ENCODE data around the gene RUVBL2.

Gene RUVBL2

GRCh38 chr19:48999481-49000325 is 6.0 kb downstream of the RUVBL2 start:
- TF ChIP-seq CTCF (IDR thresholded peaks at IDR 0.05; ENCODE audit: insufficient read depth, missing control alignments): peak; percentile 69
- no peak for DNase-seq (ENCODE audit: insufficient read length, low spot score)
- no peak for FAIRE-seq

DNA sequence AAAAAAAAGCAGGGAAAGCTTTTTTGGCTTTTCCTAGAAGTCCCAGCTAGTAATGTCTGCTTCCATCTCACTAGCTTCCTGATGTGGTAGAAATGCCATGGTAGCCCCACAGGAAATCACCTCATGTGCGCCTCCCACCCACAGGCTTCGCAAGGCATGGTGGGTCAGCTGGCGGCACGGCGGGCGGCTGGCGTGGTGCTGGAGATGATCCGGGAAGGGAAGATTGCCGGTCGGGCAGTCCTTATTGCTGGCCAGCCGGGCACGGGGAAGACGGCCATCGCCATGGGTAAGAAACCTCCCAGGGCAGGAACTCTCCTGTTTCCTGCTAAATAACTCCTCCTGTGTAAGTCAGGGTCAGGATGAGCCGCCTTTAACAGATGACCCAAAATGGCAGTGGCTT is 10.4 kb downstream of the RUVBL2 start:
- DNase-seq (ENCODE audit: insufficient read length, low spot score): no peak
- no peak for FAIRE-seq
- no peak for TF ChIP-seq CTCF (IDR thresholded peaks at IDR 0.05; ENCODE audit: insufficient read depth, missing control alignments)

GRCh38 chr19:49004964-49005614 is 11.4 kb downstream of the RUVBL2 start:
- FAIRE-seq (no peak), DNase-seq (ENCODE audit: insufficient read length, low spot score) (no peak)
- TF ChIP-seq CTCF (IDR thresholded peaks at IDR 0.05; ENCODE audit: insufficient read depth, missing control alignments): no peak

DNA sequence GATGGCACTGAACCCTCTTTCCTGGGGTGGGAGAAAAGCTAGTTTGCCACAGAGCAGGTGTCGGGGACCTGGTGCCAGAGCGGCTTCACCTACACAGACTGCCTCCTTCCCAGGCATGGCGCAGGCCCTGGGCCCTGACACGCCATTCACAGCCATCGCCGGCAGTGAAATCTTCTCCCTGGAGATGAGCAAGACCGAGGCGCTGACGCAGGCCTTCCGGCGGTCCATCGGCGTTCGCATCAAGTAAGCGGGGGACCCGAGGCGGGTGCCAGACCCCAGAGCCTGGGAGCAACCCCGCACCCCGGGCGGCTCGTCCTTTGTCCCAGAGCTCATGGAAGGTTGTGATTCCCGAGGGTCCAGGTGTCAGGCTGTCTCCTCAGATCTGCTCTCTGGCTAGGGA is 13.2 kb downstream of the RUVBL2 start:
- no peak for TF ChIP-seq CTCF (IDR thresholded peaks at IDR 0.05; ENCODE audit: insufficient read depth, missing control alignments)
- DNase-seq (ENCODE audit: insufficient read length, low spot score): no peak
- no peak for FAIRE-seq

- no peak for TF ChIP-seq CTCF (IDR thresholded peaks at IDR 0.05; ENCODE audit: insufficient read depth, missing control alignments)
- DNase-seq (ENCODE audit: insufficient read length, low spot score) (no peak), FAIRE-seq (no peak)
Measured at GRCh38 chr19:49009828-49010227, 16.1 kb downstream of the RUVBL2 start.

GRCh38 chr19:49010453-49010852 is 16.8 kb downstream of the RUVBL2 start:
- no peak for FAIRE-seq
- no peak for TF ChIP-seq CTCF (IDR thresholded peaks at IDR 0.05; ENCODE audit: insufficient read depth, missing control alignments)
- DNase-seq (ENCODE audit: insufficient read length, low spot score): no peak

DNA sequence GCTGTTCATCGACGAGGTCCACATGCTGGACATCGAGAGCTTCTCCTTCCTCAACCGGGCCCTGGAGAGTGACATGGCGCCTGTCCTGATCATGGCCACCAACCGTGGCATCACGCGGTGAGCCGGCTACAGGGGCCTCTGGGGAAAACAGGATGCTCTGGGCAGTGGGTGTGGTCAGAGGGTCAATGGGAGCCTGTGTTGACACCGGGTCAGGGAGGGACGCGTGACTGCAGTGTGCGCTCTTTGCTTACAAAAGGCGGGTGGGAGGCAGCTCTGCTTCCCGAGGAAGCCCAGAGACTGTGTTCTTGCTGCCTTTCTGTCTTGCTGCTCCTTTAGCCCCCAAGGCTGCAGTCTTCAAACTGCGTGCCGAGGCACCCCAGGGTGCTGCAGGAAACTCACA is 17.5 kb downstream of the RUVBL2 start:
- no peak for TF ChIP-seq CTCF (IDR thresholded peaks at IDR 0.05; ENCODE audit: insufficient read depth, missing control alignments)
- no peak for DNase-seq (ENCODE audit: insufficient read length, low spot score)
- FAIRE-seq: no peak

All from D721Med (cell line).